Body of pancreas (tissue), 4 donors: ENCODE results near the gene IFI27.

Source experiments
- CTCF ChIP-seq, 7 experiments: fragments of 450-650 bp in 4 of 7; fragments of 200-600 bp in 3 of 7; sonication (generic) in 3 of 7; IDR thresholded peaks; one replicate each; pipeline ENCODE4 v1.5.1; 2016 to 2019; ENCODE audit warnings: antibody characterized with exemption in 7 of 7
- POLR2A ChIP-seq, 3 donors: fragments of 450-650 bp; IDR thresholded peaks; one replicate each; pipeline ENCODE4 v1.6.1; 2016; ENCODE audit warnings: antibody characterized with exemption in 3 of 3, mild to moderate bottlenecking in 2 of 3

- TF ChIP-seq POLR2A (IDR thresholded peaks at IDR 0.05) (no peak), CTCF (IDR thresholded peaks at IDR 0.05) (no peak)
Observed at GRCh38 chr14:94128216-94128839, 17.8 kb downstream of the IFI27 start.
